GM23338 (cell line): ENCODE data around the gene ORM1. TPM values are rescaled to one million over a fixed set of nuclear protein-coding genes. Genes with fewer than 3 reads are reported as not detected.

ENCODE experiments used
- ATAC-seq: fragments of 200-7000 bp; cut with Tn5 transposase; 3 replicates; pipeline ENCODE4 v1.9.1; 2020
- DNase-seq: peaks from one replicate; pipeline ENCODE4 v3.0.0-alpha.2; 2015; ENCODE audit warnings: low spot score
- H2AFZ ChIP-seq: fragments of 200-600 bp; sonication (generic); 2 replicates; pipeline ENCODE4 v1.8.0; 2016; ENCODE audit warnings: antibody characterized with exemption, mild to moderate bottlenecking, moderate library complexity
- H3F3A ChIP-seq: fragments of 200-600 bp; sonication (generic); replicated peaks from 2 replicates; pipeline ENCODE4 v1.8.0; 2017; ENCODE audit warnings: antibody characterized with exemption, mixed run types, low read depth
- H3K27ac ChIP-seq: fragments of 200-600 bp; sonication (generic); 2 replicates; pipeline ENCODE4 v1.6.1; 2016; ENCODE audit warnings: low read depth
- H3K27me3 ChIP-seq: fragments of 200-600 bp; sonication (generic); 2 replicates; pipeline ENCODE4 v1.8.0; 2016; ENCODE audit warnings: mild to moderate bottlenecking, mixed run types, moderate library complexity; ENCODE audit not compliant: insufficient read depth
- H3K36me3 ChIP-seq: fragments of 200-600 bp; sonication (generic); 2 replicates; pipeline ENCODE4 v1.8.0; 2016; ENCODE audit warnings: mild to moderate bottlenecking; ENCODE audit not compliant: insufficient read depth
- H3K4me1 ChIP-seq: fragments of 200-600 bp; sonication (generic); 2 replicates; pipeline ENCODE4 v1.8.0; 2016; ENCODE audit warnings: mild to moderate bottlenecking, moderate library complexity; ENCODE audit not compliant: insufficient read depth
- H3K4me2 ChIP-seq: fragments of 200-600 bp; sonication (generic); 2 replicates; pipeline ENCODE4 v1.7.1; 2017; ENCODE audit warnings: mixed run types
- H3K4me3 ChIP-seq: fragments of 200-600 bp; sonication (generic); 2 replicates; pipeline ENCODE4 v1.6.1; 2016; ENCODE audit warnings: mixed run types
- H3K79me2 ChIP-seq: fragments of 200-600 bp; sonication (generic); replicated peaks from 2 replicates; pipeline ENCODE4 v1.8.0; 2017; ENCODE audit warnings: mild to moderate bottlenecking; ENCODE audit not compliant: insufficient read depth
- H3K9me2 ChIP-seq: fragments of 200-600 bp; sonication (generic); 2 replicates; pipeline ENCODE4 v1.8.0; 2017; ENCODE audit not compliant: insufficient read depth
- H4K20me1 ChIP-seq: fragments of 200-600 bp; sonication (generic); replicated peaks from 2 replicates; pipeline ENCODE4 v1.8.0; 2017; ENCODE audit warnings: mild to moderate bottlenecking; ENCODE audit not compliant: insufficient read depth
- H3K27ac Mint-ChIP-seq: 2 replicates; pipeline ENCODE4 v1.8.0; 2020; ENCODE audit warnings: inconsistent platforms, mild to moderate bottlenecking, moderate library complexity, mixed read lengths
- H3K27me3 Mint-ChIP-seq: 3 replicates; pipeline ENCODE4 v1.8.0; 2022; ENCODE audit warnings: low read depth, mild to moderate bottlenecking, moderate library complexity, mixed read lengths, inconsistent platforms; ENCODE audit not compliant: insufficient read depth, poor library complexity
- H3K36me3 Mint-ChIP-seq: 3 replicates; pipeline ENCODE4 v1.8.0; 2021; ENCODE audit warnings: low read depth, mild to moderate bottlenecking, inconsistent platforms, moderate library complexity, mixed read lengths
- H3K4me1 Mint-ChIP-seq: 3 replicates; pipeline ENCODE4 v1.8.0; 2020; ENCODE audit warnings: mild to moderate bottlenecking, inconsistent platforms, mixed read lengths
- H3K4me3 Mint-ChIP-seq: 3 replicates; pipeline ENCODE4 v1.8.0; 2021; ENCODE audit warnings: moderate library complexity, mild to moderate bottlenecking, inconsistent platforms, mixed read lengths
- H3K9me3 Mint-ChIP-seq: 3 replicates; pipeline ENCODE4 v1.8.0; 2020; ENCODE audit warnings: moderate library complexity, mild to moderate bottlenecking, inconsistent platforms, mixed read lengths
- CREB1 ChIP-seq: fragments of 250-450 bp; sonication (Bioruptor Pico); IDR thresholded peaks from 2 replicates; pipeline ENCODE4 v1.5.0; 2020; ENCODE audit warnings: low read depth, mild to moderate bottlenecking, moderate library complexity
- EZH2 ChIP-seq: fragments of 200-600 bp; sonication (generic); IDR thresholded peaks from one replicate; pipeline ENCODE4 v1.8.0; 2017; ENCODE audit warnings: antibody characterized with exemption, mild to moderate bottlenecking, low read depth; ENCODE audit not compliant: unreplicated experiment
- NANOG ChIP-seq: IDR thresholded peaks from 2 replicates; pipeline ENCODE4 v1.6.1; 2016; ENCODE audit warnings: antibody characterized with exemption, borderline replicate concordance
- ZNF114 ChIP-seq: fragments of 250-450 bp; sonication (Bioruptor Pico); IDR thresholded peaks from 2 replicates; pipeline ENCODE4 v1.5.0; 2020; ENCODE audit warnings: mild to moderate bottlenecking, moderate library complexity
- polyA plus RNA-seq: library from polyadenylated mRNA; unstranded; fragments of >200 nt; fragmentation: Nextera tagmentation; extraction: Ambion mirVana; gene quantifications from 2 replicates; pipeline ENCODE4 v1.2.1, GENCODE V29; 2016
- total RNA-seq: library from RNA; depleted of rRNA; stranded (reverse); fragments of >200 nt; shearing (Covaris generic); gene quantifications from 2 replicates; pipeline ENCODE4 v1.2.3, GENCODE V29; 2014
- TF ChIP-seq, protein P1 (sequence below), 2 experiments: fragments of 200-600 bp in 1 of 2; sonication (generic) in 1 of 2; conservative IDR thresholded peaks; 2 replicates each; pipeline versions ENCODE4 v1.5.1 to v1.6.1; 2016 to 2017; ENCODE audit warnings: antibody characterized with exemption in 2 of 2, low read depth in 2 of 2, mild to moderate bottlenecking in 2 of 2, moderate library complexity in 1 of 2
- TF ChIP-seq, protein P2 (sequence below): IDR thresholded peaks from one replicate; pipeline ENCODE4 v1.6.1; 2018; ENCODE audit warnings: antibody characterized with exemption; ENCODE audit not compliant: unreplicated experiment

The ORM1 gene
- total and polyA plus RNA-seq, 2 experiments from 2014 or later: not detected

DNA sequence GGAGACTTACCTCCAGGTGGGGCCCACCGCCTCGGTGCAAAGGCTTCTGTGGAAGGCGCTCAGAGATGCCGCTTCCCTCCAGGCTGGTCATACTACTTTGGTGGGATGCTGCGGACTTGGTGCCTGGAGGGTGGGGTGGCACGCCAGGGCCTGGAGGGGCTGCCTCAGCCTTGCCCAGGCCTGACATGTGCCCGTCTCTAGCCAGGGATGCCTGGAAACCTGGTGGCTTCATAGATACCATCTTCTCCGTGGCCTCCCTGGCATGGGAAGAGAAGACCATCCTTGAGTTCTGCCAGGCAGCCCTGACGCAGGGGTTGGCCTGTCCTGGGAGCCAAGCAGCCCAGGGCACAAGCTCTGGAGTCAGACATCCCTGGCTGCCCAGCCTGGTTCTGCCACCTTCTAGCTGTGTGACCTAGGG, 35.0 kb downstream of the ORM1 start:
- TF ChIP-seq, protein P1, sequence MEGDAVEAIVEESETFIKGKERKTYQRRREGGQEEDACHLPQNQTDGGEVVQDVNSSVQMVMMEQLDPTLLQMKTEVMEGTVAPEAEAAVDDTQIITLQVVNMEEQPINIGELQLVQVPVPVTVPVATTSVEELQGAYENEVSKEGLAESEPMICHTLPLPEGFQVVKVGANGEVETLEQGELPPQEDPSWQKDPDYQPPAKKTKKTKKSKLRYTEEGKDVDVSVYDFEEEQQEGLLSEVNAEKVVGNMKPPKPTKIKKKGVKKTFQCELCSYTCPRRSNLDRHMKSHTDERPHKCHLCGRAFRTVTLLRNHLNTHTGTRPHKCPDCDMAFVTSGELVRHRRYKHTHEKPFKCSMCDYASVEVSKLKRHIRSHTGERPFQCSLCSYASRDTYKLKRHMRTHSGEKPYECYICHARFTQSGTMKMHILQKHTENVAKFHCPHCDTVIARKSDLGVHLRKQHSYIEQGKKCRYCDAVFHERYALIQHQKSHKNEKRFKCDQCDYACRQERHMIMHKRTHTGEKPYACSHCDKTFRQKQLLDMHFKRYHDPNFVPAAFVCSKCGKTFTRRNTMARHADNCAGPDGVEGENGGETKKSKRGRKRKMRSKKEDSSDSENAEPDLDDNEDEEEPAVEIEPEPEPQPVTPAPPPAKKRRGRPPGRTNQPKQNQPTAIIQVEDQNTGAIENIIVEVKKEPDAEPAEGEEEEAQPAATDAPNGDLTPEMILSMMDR (conservative IDR thresholded peaks at IDR 0.05; ENCODE audit: low read depth in 2 of 2): no peak
- TF ChIP-seq CREB1 (CRISPR knock-in tag): no peak
- no peak for TF ChIP-seq EZH2
- TF ChIP-seq ZNF114: no peak
- no peak for TF ChIP-seq NANOG
- Histone ChIP-seq H3K27me3 (no peaks in the 10 kb centered on the region), H3K36me3 (peaks cover 29% of the 10 kb centered on the region; the same call in 1 of the 2 replicates), H3K4me3 (no peak overlapping the region), H3K9me2 (no peaks in the 10 kb centered on the region), H3F3A (no peaks in the 10 kb centered on the region), H3K79me2 (no peaks in the 10 kb centered on the region), H2AFZ (no peak overlapping the region), H3K4me2 (no peak overlapping the region), H3K27ac (no peak overlapping the region), H4K20me1 (no peaks in the 10 kb centered on the region), H3K4me1 (no peaks in the 10 kb centered on the region)
- Mint-ChIP-seq H3K9me3 (no peaks in the 10 kb centered on the region), H3K36me3 (peaks cover 62% of the 10 kb centered on the region), H3K27ac (no peak overlapping the region), H3K4me1 (no peaks in the 10 kb centered on the region), H3K4me3 (no peak overlapping the region), H3K27me3 (peaks cover 4% of the 10 kb centered on the region)
- ATAC-seq (no peak), DNase-seq (no peak)

DNA sequence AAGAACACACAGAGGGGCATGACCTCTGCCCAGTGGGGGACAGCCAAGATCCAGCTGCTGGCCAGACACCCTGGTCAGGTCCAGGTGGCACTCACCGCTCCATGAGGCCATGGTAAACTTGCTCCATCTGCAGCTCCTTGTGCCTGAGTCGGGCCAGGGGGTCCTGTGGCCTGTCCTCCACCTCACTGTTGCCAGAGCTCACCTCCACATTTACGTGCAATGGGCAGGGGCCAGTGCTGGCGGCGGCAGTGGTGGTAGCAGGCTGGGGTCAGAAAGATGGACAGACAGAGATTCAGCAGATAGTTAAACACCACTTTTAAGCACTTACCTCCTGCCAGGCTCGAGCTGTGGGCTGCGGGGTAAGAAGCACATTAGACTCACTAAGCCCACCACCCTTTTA, 36.9 kb downstream of the ORM1 start:
- Histone ChIP-seq H3K4me3 (no peak overlapping the region), H3K79me2 (no peaks in the 10 kb centered on the region), H3K4me2 (no peak overlapping the region), H3K9me2 (no peaks in the 10 kb centered on the region), H2AFZ (no peak overlapping the region), H3K27ac (no peak overlapping the region), H3K27me3 (no peaks in the 10 kb centered on the region), H3K36me3 (peaks cover 29% of the 10 kb centered on the region; the same call in 1 of the 2 replicates), H4K20me1 (no peaks in the 10 kb centered on the region), H3F3A (no peaks in the 10 kb centered on the region), H3K4me1 (no peaks in the 10 kb centered on the region)
- H3K36me3 Mint-ChIP-seq: peaks cover 70% of the 10 kb centered on the region
- no peak for DNase-seq
- H3K9me3 Mint-ChIP-seq: no peaks in the 10 kb centered on the region
- H3K4me1 Mint-ChIP-seq: no peaks in the 10 kb centered on the region
- no peak for ATAC-seq
- no peak overlapping the region for H3K27ac Mint-ChIP-seq
- H3K4me3 Mint-ChIP-seq: no peak overlapping the region
- peaks cover 4% of the 10 kb centered on the region for H3K27me3 Mint-ChIP-seq
- TF ChIP-seq, protein P2, sequence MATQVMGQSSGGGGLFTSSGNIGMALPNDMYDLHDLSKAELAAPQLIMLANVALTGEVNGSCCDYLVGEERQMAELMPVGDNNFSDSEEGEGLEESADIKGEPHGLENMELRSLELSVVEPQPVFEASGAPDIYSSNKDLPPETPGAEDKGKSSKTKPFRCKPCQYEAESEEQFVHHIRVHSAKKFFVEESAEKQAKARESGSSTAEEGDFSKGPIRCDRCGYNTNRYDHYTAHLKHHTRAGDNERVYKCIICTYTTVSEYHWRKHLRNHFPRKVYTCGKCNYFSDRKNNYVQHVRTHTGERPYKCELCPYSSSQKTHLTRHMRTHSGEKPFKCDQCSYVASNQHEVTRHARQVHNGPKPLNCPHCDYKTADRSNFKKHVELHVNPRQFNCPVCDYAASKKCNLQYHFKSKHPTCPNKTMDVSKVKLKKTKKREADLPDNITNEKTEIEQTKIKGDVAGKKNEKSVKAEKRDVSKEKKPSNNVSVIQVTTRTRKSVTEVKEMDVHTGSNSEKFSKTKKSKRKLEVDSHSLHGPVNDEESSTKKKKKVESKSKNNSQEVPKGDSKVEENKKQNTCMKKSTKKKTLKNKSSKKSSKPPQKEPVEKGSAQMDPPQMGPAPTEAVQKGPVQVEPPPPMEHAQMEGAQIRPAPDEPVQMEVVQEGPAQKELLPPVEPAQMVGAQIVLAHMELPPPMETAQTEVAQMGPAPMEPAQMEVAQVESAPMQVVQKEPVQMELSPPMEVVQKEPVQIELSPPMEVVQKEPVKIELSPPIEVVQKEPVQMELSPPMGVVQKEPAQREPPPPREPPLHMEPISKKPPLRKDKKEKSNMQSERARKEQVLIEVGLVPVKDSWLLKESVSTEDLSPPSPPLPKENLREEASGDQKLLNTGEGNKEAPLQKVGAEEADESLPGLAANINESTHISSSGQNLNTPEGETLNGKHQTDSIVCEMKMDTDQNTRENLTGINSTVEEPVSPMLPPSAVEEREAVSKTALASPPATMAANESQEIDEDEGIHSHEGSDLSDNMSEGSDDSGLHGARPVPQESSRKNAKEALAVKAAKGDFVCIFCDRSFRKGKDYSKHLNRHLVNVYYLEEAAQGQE: no peak
- no peak for TF ChIP-seq CREB1 (CRISPR knock-in tag)
